ENCODE measurements around the gene GNPAT.

GNPAT gene

GRCh38 chr1:231248778-231249177 is 7.8 kb downstream of the GNPAT start:
- DNase-seq, result no peak

GRCh38 chr1:231252336-231252735 is 11.3 kb downstream of the GNPAT start:
- DNase-seq, result no peak

DNA sequence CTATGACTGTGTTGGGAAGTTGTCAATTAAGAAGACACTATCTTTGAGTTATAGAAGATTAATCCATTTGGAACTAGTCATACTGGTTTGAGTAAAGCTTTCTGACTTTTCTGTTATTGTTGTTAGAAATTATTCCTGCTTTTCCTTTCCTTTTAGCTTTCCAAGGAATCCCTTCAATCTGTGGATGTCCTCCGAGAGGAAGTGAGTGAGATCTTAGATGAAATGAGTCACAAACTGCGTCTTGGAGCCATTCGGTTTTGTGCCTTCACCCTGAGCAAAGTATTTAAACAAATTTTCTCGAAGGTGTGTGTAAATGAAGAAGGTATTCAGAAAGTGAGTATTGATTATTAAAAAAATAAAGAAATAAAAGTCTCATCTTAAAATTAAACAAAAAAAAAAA is 19.3 kb downstream of the GNPAT start:
- no peak for DNase-seq

- DNase-seq, result no peak
Observed at GRCh38 chr1:231264642-231265041, 23.6 kb downstream of the GNPAT start.

- DNase-seq, result no peak
Observed at GRCh38 chr1:231265379-231265778, 24.4 kb downstream of the GNPAT start.

- no peak for DNase-seq
Observed at GRCh38 chr1:231266811-231267322, 25.9 kb downstream of the GNPAT start.

- DNase-seq, result no peak
Observed at GRCh38 chr1:231272173-231272572, 31.2 kb downstream of the GNPAT start.

DNA sequence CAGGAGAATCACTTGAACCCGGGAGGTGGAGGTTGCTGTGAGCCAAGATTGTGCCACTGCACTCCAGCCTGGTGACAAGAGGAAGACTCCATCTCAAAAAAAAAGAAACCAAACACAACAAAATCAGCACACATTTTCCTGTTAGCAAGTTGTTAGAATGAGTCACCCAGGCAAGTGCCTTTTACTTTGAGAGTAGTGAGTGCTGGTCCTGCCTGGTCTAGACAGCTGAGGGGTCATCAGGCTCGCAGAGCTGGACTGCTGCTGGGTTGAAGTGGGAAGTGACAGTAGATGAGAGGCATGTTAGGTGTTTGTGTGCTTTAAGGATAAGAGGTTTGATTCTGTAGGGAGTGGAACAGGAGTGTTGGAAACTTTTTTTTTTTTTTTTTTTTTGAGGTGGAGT is 31.9 kb downstream of the GNPAT start:
- DNase-seq, result no peak

DNA sequence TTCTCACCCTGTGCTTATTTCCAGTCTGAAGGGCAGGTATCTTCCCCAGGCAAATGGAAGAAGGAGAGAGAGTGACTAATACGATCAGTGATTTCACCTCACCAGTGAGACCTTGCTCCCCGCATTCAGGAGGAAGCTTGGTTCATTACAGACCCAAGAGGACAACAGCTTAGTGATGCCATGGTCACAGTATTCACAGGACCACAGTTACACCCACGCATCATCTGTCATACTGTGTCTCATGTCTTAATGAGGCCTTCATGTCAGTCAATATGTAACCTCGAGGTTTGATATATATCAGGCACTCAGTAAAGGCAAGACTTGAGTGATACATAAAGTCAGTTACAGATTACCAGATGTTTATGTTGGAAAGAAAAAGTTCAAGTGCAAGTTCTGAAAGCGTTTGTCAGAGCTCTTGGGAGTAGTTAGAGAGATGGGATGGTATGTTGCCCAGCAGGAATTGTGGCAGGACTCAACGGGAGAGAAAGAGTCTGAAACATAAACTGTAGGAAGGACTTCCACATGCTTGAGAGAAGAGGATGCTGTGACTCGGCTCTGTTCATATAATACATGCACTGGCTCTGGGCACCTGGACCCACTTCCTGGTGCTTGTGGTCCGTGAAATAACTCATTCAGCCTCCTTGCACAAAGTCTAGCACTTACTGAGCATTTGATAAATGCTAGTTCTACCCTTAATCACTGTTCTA is 33.3 kb downstream of the GNPAT start:
- no peak for DNase-seq

DNA sequence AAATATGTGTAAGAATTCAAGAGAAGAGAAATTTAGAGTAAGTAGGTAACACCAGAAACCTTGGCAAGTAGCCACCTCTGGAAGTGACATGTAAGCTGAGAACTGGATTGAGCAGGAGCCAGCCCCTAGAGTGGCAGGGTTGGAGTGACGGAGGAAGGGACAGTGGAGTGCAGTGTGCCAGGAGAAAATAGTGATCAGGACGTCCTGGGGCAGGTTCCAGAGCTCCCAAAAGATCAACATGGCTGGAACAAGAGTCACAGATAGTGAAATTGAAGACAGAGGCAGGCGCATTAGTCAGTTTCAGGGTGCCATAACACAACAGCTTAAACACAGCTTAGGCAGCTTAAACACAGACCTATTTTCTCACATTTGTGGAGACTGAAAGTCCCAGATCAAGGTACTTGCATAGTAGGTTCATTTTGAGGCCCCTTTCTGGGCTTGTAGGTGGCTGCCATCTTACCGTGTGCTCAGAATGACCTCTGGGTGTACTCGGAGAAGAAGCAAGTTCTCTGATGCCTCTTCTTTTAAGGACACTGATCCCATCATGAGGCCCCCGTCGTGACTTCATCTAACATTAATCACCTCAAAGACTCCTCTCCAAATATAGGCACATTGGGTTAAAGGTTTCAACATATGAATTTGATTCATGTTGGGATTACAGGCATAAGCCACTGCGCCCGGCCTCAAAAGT is 37.2 kb downstream of the GNPAT start:
- DNase-seq, result no peak

- DNase-seq, result no peak
Observed at GRCh38 chr1:231279081-231279480, 38.1 kb downstream of the GNPAT start.

DNA sequence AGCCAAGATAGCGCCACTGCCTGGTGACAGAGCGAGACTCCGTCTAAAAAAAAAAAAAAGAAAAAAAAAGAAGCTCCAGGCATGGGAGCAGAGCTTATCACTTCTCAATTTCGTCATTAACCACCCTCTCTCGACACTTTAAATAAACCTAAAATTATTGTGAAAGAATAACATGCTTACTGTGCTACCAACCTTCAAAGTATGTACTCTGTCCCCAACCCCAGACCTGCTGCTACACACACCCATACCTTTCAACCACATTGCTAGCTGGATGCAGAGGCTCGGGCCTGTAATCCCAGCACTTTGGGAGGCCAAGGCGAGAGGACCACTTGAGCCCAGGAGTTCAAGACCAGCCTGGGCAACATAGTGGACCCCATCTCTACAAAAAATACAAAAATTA is 38.7 kb downstream of the GNPAT start:
- DNase-seq, result no peak

GRCh38 chr1:231284441-231284840 is 43.4 kb downstream of the GNPAT start:
- DNase-seq, result no peak

DNA sequence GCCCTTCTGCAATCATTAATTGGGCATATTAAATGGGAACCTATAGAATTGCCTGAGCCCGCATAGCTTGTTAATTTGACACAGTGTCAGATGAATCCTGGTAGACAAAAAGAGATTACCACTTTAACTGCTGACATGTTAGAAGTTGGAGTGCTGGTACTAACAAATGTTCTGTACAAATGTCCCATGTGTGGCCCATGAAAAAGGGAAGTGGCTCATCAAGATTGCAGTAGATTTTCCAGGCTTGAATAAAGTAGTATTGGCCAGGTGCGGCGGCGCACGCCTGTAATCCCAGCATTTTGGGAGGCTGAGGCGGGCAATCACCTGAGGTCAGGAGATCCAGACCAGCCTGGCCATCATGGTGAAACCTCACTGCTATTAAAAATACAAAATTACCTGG is 45.6 kb downstream of the GNPAT start:
- DNase-seq, result no peak

DNA sequence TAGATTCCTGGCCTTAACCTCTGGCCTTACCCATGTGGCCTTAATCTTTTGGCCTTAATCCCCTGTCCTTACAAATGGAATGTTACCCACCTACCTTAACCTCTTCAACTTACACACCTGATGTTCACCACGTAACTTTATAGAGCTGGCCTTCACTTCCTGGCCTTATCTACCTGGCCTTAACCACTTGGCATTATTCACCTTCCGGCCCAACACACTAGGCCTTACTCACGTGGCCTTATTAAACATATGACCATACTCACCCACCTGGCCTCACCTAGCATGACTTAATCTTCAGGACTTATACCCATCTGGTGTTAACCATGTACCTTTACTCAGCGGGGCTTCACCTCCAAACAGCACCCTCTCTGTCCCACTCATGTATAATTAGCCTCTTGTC is 54.9 kb downstream of the GNPAT start:
- no peak for DNase-seq

GRCh38 chr1:231301990-231302389 is 61.0 kb downstream of the GNPAT start:
- no peak for DNase-seq

GRCh38 chr1:231310391-231310934 is 69.5 kb downstream of the GNPAT start:
- peak; percentile 26 for DNase-seq

GRCh38 chr1:231311720-231312431 is 70.9 kb downstream of the GNPAT start:
- DNase-seq, result peak; percentile 21

GRCh38 chr1:231312432-231312788 is 71.4 kb downstream of the GNPAT start:
- DNase-seq, result peak; percentile 28

GRCh38 chr1:231313661-231314060 is 72.6 kb downstream of the GNPAT start:
- DNase-seq, result peak; percentile 17

GRCh38 chr1:231315887-231316286 is 74.9 kb downstream of the GNPAT start:
- peak; percentile 65 for DNase-seq

GRCh38 chr1:231317306-231318014 is 76.4 kb downstream of the GNPAT start:
- peak; percentile 26 for DNase-seq

GRCh38 chr1:231318015-231318355 is 77.0 kb downstream of the GNPAT start:
- DNase-seq, result peak; percentile 30
